ENCODE measurements around the gene PTGFRN.

DNA sequence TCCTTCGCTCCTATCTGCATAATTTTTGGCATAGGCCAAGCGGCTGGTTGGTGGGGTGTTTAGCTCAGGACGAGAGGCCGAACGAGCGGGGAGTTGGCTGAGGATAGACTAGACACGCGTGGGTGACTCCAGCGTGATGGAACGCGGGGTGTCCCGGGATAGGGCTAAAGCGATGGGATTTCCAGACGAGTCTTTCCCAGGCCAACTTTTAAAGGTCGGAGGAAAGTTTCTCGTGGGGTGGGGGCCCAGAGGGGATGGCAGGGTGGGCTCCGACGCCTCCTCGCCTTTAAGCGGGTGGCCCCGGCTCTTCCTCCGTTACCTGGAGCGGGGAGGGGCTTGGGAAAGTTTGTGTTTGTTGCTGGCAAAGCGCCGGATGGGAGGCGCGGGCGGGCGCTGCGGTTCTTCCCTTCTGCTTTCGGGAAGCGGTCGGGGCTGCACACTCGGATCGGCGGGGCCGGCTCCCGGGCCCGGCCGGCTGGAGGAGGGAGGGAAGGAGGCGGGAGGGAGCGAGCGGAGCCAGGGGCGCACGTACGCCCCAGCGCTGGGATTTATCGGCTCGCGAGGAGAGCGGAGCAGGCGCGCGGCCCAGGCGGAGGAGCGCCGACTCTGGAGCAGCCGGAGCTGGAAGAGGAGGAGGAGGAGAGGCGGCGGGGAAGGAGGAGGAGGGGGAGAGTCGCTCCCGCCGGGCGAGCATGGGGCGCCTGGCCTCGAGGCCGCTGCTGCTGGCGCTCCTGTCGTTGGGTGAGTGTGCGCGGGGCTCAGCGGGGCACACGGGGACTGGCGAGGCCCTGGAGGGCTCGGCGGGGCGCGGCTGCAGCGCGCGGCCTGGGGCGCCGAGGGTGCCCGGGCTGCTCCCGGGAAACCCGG, at the start of gene PTGFRN:
- TF ChIP-seq, protein P1, sequence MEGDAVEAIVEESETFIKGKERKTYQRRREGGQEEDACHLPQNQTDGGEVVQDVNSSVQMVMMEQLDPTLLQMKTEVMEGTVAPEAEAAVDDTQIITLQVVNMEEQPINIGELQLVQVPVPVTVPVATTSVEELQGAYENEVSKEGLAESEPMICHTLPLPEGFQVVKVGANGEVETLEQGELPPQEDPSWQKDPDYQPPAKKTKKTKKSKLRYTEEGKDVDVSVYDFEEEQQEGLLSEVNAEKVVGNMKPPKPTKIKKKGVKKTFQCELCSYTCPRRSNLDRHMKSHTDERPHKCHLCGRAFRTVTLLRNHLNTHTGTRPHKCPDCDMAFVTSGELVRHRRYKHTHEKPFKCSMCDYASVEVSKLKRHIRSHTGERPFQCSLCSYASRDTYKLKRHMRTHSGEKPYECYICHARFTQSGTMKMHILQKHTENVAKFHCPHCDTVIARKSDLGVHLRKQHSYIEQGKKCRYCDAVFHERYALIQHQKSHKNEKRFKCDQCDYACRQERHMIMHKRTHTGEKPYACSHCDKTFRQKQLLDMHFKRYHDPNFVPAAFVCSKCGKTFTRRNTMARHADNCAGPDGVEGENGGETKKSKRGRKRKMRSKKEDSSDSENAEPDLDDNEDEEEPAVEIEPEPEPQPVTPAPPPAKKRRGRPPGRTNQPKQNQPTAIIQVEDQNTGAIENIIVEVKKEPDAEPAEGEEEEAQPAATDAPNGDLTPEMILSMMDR (IDR thresholded peaks at IDR 0.05): no peak
- TF ChIP-seq EZH2 (IDR thresholded peaks at IDR 0.05): no peak
